Liver (tissue), 3 donors: Measurements from ENCODE around the gene CTNNA1.

ENCODE experiments used
- EGR1 ChIP-seq, 2 donors: IDR thresholded peaks; 2 replicates each; pipeline ENCODE4 v1.6.1; 2016 to 2018; ENCODE audit warnings: antibody characterized with exemption in 2 of 2, low read depth in 2 of 2
- FOXA1 ChIP-seq: IDR thresholded peaks from 2 replicates; pipeline ENCODE4 v1.6.1; 2016; ENCODE audit warnings: antibody characterized with exemption
- GABPA ChIP-seq, 2 donors: IDR thresholded peaks in 1 of 2; conservative IDR thresholded peaks in 1 of 2; 2 replicates each; pipeline ENCODE4 v1.6.1; 2016; ENCODE audit warnings: antibody characterized with exemption in 2 of 2, mild to moderate bottlenecking in 1 of 2, moderate library complexity in 1 of 2
- HNF4A ChIP-seq, 2 donors: conservative IDR thresholded peaks; 2 replicates each; pipeline ENCODE4 v1.6.1; 2016; ENCODE audit warnings: antibody characterized with exemption in 2 of 2, mild to moderate bottlenecking in 2 of 2
- RAD21 ChIP-seq, 2 donors: IDR thresholded peaks; 2 replicates each; pipeline ENCODE4 v1.6.1; 2016; ENCODE audit warnings: antibody characterized with exemption in 2 of 2, mild to moderate bottlenecking in 2 of 2
- REST ChIP-seq: IDR thresholded peaks from 2 replicates; pipeline ENCODE4 v1.6.1; 2016; ENCODE audit warnings: antibody characterized with exemption, mild to moderate bottlenecking
- RXRA ChIP-seq, 2 donors: IDR thresholded peaks; 2 replicates each; pipeline ENCODE4 v1.6.1; 2017 to 2018; ENCODE audit warnings: antibody characterized with exemption in 2 of 2, mild to moderate bottlenecking in 1 of 2
- SP1 ChIP-seq: IDR thresholded peaks from 2 replicates; pipeline ENCODE4 v1.6.1; 2018; ENCODE audit warnings: antibody characterized with exemption, mild to moderate bottlenecking
- TAF1 ChIP-seq: conservative IDR thresholded peaks from 2 replicates; pipeline ENCODE4 v1.6.1; 2016; ENCODE audit warnings: antibody characterized with exemption, mild to moderate bottlenecking
- YY1 ChIP-seq: IDR thresholded peaks from 2 replicates; pipeline ENCODE4 v1.6.1; 2016; ENCODE audit warnings: antibody characterized with exemption, mild to moderate bottlenecking
- TF ChIP-seq, protein P1 (sequence below): IDR thresholded peaks from 2 replicates; pipeline ENCODE4 v1.6.1; 2016; ENCODE audit warnings: antibody characterized with exemption
- TF ChIP-seq, protein P2 (sequence below): fragments of 150-350 bp; IDR thresholded peaks from 2 replicates; pipeline ENCODE4 v1.5.1; 2017; ENCODE audit warnings: improper control_type of control experiment, low read depth, low read length; ENCODE audit not compliant: missing input control
- TF ChIP-seq, protein P3 (sequence below): IDR thresholded peaks from 2 replicates; pipeline ENCODE4 v1.6.1; 2016; ENCODE audit warnings: antibody characterized with exemption
- donor health status: healthy.
- donor health status: healthy.

GRCh38 chr5:138953387-138954256 is 200.4 kb downstream of the CTNNA1 start:
- TF ChIP-seq, protein P1, sequence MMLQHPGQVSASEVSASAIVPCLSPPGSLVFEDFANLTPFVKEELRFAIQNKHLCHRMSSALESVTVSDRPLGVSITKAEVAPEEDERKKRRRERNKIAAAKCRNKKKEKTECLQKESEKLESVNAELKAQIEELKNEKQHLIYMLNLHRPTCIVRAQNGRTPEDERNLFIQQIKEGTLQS: no peak
- TF ChIP-seq, protein P2, sequence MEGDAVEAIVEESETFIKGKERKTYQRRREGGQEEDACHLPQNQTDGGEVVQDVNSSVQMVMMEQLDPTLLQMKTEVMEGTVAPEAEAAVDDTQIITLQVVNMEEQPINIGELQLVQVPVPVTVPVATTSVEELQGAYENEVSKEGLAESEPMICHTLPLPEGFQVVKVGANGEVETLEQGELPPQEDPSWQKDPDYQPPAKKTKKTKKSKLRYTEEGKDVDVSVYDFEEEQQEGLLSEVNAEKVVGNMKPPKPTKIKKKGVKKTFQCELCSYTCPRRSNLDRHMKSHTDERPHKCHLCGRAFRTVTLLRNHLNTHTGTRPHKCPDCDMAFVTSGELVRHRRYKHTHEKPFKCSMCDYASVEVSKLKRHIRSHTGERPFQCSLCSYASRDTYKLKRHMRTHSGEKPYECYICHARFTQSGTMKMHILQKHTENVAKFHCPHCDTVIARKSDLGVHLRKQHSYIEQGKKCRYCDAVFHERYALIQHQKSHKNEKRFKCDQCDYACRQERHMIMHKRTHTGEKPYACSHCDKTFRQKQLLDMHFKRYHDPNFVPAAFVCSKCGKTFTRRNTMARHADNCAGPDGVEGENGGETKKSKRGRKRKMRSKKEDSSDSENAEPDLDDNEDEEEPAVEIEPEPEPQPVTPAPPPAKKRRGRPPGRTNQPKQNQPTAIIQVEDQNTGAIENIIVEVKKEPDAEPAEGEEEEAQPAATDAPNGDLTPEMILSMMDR: no peak
- TF ChIP-seq RAD21 (IDR thresholded peaks at IDR 0.05): peak in 1 of 2 donors; percentile 30
- TF ChIP-seq EGR1 (IDR thresholded peaks at IDR 0.05; ENCODE audit: low read depth in 2 of 2): no peak
- TF ChIP-seq HNF4A (conservative IDR thresholded peaks at IDR 0.05): no peak
- TF ChIP-seq TAF1: no peak
- peak; percentile 20 for TF ChIP-seq SP1
- TF ChIP-seq GABPA (IDR thresholded peaks at IDR 0.05 in 1 of 2, conservative IDR thresholded peaks at IDR 0.05 in 1 of 2): no peak
- TF ChIP-seq FOXA1: no peak
- TF ChIP-seq REST: no peak
- no peak for TF ChIP-seq RXRA (IDR thresholded peaks at IDR 0.05)
- no peak for TF ChIP-seq YY1
- TF ChIP-seq, protein P3, sequence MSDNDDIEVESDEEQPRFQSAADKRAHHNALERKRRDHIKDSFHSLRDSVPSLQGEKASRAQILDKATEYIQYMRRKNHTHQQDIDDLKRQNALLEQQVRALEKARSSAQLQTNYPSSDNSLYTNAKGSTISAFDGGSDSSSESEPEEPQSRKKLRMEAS: no peak
